ENCODE results near the gene LPIN1. TPM values are rescaled to one million over a fixed set of nuclear protein-coding genes. Genes with fewer than 3 reads are reported as not detected.

Gene LPIN1
- total RNA-seq, 2 experiments from 2014 or later: 31.9 to 36.5 TPM

DNA sequence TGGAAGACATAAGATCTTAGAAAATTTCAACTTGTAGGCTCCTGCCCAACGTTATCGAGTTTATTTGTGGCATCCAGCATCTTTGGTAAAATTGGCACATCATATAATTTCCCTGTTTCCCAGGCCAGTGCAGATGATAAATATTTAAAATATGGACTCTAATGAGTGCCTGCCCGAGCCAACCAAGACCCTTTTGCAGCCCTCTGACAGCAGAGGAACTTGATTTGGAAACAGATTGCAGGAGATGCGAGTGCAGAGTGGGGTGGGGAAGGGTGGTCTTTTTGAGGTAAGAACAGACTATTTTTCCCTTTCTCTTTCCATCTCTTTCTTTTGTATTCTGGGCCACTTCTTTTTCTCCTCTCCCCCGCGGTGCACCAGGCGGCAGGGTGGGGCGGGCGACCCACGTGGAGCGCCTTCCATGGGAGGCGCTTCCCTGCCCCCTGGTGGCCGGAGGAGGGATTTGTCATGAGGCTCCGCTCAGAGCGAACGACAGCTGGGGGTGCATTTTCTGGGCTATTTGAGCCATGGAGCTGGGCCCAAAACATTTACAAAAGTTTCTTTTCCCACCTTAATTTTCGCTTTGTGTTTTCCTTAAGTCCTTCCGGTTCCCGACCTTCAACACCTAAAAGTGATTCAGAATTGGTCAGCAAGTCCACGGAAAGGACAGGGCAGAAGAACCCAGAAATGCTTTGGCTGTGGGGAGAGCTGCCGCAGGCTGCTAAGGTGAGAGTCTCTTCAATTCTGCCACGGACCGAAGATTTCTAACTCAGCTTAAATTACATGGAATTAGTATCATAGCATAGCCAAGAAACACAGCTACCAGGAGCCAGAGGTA lies 32.7 kb downstream of the LPIN1 start:
- DNase-seq: peak; percentile 91
- Mint-ChIP-seq H3K27ac (peak overlapping the region; percentile 56), H3K4me1 (ENCODE audit: low read depth) (peaks cover 42% of the 10 kb centered on the region), H3K36me3 (ENCODE audit: low read depth) (peaks cover 58% of the 10 kb centered on the region), H3K4me3 (peak overlapping the region; percentile 42), H3K9me3 (no peaks in the 10 kb centered on the region), H3K27me3 (no peaks in the 10 kb centered on the region)
- CTCF ChIA-PET: interaction anchor here (0.7 to 16.1 kb wide), 25 partner anchors 8 to 195 kb away, joined by 3 to 541 read pairs (median 4); partner anchors contain the start of gene LPIN1
- intact Hi-C loops (cut with micrococcal nuclease): loop anchor here (1.0 to 5.0 kb wide), 3 partner anchors 25 to 86 kb away; no protein-coding TSS in a partner anchor
- POLR2A ChIA-PET: interaction anchor here (0.7 to 1.2 kb wide), 4 partner anchors 32 to 85 kb away, joined by 3 to 5 read pairs (median 4); partner anchors contain the start of gene LPIN1
- TF ChIP-seq, protein P1, sequence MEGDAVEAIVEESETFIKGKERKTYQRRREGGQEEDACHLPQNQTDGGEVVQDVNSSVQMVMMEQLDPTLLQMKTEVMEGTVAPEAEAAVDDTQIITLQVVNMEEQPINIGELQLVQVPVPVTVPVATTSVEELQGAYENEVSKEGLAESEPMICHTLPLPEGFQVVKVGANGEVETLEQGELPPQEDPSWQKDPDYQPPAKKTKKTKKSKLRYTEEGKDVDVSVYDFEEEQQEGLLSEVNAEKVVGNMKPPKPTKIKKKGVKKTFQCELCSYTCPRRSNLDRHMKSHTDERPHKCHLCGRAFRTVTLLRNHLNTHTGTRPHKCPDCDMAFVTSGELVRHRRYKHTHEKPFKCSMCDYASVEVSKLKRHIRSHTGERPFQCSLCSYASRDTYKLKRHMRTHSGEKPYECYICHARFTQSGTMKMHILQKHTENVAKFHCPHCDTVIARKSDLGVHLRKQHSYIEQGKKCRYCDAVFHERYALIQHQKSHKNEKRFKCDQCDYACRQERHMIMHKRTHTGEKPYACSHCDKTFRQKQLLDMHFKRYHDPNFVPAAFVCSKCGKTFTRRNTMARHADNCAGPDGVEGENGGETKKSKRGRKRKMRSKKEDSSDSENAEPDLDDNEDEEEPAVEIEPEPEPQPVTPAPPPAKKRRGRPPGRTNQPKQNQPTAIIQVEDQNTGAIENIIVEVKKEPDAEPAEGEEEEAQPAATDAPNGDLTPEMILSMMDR (IDR thresholded peaks at IDR 0.05): peak; percentile 95
- peak; percentile 94 for ATAC-seq

DNA sequence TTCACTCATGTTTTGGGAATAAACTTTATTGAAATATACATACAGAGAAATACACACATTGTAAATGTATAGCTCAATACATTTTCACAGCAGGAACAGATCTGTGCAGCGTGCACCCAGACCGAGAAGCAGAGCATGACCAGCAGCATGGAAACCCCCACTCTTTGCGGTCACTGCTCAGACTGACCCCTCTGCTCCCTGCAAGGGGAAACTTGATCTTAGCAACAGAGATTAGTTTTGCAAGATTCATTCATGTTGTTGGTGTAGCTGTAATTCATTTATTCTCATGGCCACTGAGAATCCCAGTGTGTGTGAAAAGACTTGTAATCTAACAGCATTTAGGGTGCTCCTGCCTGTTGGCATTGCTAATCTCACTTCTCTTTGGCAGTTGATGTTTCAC lies 35.2 kb downstream of the LPIN1 start:
- DNase-seq (no peak), ATAC-seq (no peak)
- ChIA-PET POLR2A (interaction anchor here (0.8 kb wide), 1 partner anchor 92 kb away, joined by 3 read pairs; no protein-coding TSS in a partner anchor), CTCF (interaction anchor here (1.2 to 16.1 kb wide), 4 partner anchors 8 to 91 kb away, joined by 4 to 541 read pairs (median 143); partner anchors contain the start of gene LPIN1)
- Mint-ChIP-seq H3K27ac (no peak overlapping the region), H3K36me3 (ENCODE audit: low read depth) (peaks cover 63% of the 10 kb centered on the region), H3K27me3 (no peaks in the 10 kb centered on the region), H3K4me3 (no peak overlapping the region), H3K4me1 (ENCODE audit: low read depth) (peaks cover 24% of the 10 kb centered on the region), H3K9me3 (no peaks in the 10 kb centered on the region)
- intact Hi-C loops (cut with micrococcal nuclease): no loop called here
- TF ChIP-seq, protein P1 (IDR thresholded peaks at IDR 0.05): no peak

DNA sequence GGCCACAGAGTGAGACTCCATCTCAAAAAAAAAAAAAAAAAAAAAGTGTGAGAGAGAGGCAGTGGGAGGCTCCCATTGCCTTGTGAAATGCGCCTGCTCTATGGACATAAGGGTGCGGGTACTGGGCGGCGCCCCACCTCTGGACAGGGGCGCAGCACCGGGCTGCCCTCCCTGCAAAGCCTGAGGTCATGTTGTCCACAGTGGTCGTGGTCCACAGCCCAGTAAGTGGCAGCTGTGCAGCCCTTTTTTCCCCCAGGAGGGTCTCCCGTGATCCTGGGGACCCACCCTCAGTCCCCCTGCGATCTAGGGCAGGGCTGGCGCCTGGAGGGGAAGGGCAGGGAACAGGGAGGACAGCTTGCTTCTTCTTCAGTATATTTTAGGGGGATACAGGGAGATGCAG lies 37.8 kb downstream of the LPIN1 start:
- intact Hi-C loops (cut with micrococcal nuclease): no loop called here
- Mint-ChIP-seq H3K36me3 (ENCODE audit: low read depth) (peaks cover 55% of the 10 kb centered on the region), H3K4me1 (ENCODE audit: low read depth) (peaks cover 3% of the 10 kb centered on the region), H3K27me3 (no peaks in the 10 kb centered on the region), H3K27ac (no peak overlapping the region), H3K9me3 (no peaks in the 10 kb centered on the region), H3K4me3 (no peak overlapping the region)
- TF ChIP-seq, protein P1 (IDR thresholded peaks at IDR 0.05): no peak
- DNase-seq (no peak), ATAC-seq (no peak)
- ChIA-PET POLR2A (no interaction called here), CTCF (interaction anchor here (0.6 to 16.1 kb wide), 24 partner anchors 9 to 1223 kb away, joined by 3 to 541 read pairs (median 4); partner anchors contain the start of gene LPIN1)

DNA sequence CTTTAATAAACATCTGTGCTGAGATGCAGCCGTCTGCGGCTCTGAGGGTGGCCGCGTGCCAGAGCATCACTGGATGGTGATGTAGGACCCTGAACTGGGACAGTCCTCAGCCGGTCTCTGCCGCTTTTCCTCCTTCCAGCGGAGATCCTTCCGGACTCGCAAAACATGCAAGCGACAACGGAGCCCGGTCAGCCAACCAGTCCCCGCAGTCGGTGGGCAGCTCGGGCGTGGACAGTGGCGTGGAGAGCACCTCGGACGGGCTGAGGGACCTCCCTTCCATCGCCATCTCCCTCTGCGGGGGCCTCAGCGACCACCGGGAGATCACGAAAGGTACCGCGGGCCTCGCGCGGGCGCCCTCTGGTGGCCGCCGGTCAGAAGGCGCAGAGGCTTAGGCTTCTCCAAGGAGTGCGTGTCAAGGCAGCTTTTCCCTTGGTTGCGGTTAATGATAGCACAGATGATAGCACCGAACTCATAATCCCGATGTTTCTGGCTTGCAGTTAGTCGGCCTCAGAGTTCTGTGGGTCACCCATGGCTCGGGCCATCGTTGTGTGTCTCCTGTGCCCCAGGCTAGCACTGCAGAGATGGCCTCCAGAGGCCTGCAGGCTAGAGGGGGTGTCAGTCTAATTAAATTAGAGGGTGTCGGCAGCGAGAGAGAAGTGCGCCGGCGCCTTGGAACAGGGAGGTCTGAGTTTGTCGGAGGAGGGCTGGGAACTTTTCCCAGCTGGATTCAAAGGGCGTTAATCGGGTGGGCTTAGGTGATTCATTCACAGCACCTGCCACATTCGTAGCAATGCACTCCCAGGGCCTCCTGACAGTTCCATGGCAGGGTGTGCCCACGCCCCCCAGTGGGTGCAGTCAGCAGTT lies 38.5 kb downstream of the LPIN1 start:
- no peaks in the 10 kb centered on the region for H3K27me3 Mint-ChIP-seq
- intact Hi-C loops (cut with micrococcal nuclease): no loop called here
- DNase-seq (peak; percentile 60), ATAC-seq (peak; percentile 70)
- H3K4me1 Mint-ChIP-seq (ENCODE audit: low read depth): no peaks in the 10 kb centered on the region
- H3K36me3 Mint-ChIP-seq (ENCODE audit: low read depth): peaks cover 53% of the 10 kb centered on the region
- POLR2A ChIA-PET: no interaction called here
- CTCF ChIA-PET: interaction anchor here (0.6 to 16.1 kb wide), 30 partner anchors 8 to 1223 kb away, joined by 3 to 541 read pairs (median 4); partner anchors contain the start of genes GREB1 and LPIN1
- no peaks in the 10 kb centered on the region for H3K9me3 Mint-ChIP-seq
- H3K4me3 Mint-ChIP-seq: no peak overlapping the region
- H3K27ac Mint-ChIP-seq: no peak overlapping the region
- TF ChIP-seq, protein P1 (IDR thresholded peaks at IDR 0.05): peak; percentile 98
